ENCODE data around the gene C1QTNF5. TPM values are rescaled to one million over a fixed set of nuclear protein-coding genes. Genes with fewer than 3 reads are reported as not detected.

Gene C1QTNF5
- total and polyA plus RNA-seq, 2 experiments from 2014 or later = 5.8 to 8.0 TPM

DNA sequence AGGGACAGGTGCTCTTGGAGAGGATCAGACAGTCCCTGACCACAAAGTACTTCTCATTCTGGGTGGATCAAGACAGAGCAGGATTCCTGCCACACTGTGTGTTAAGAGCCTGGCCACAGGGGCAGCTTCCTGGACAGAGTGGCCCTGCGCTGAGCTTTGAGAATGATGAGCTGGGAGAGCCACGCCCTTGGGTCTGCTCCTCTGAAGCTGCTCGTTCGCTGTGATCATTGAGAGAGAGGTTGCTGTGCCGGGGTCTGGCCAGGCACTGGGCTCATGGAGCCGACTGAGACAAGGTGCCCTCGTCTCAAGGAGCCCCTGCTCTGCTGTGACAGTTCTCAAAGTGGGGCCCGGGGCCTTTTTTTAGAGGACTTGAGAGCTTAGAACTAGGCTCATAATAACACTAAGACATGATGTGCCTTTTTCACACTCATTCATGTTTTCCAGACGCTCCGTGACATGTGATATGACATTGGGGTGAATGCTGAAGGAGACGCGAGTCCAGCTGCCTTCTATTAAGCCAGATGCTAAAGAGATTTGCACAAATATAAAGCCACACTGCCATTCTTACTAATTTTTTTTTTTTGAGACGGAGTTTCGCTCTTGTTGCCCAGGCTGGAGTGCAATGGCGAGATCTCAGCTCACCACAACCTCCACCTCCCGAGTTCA lies 7.4 kb upstream of the C1QTNF5 start:
- peaks cover 18% of the 10 kb centered on the region for H3K27me3 ChIP-seq
- H3K4me1 ChIP-seq (ENCODE audit: low read depth) = peaks cover 12% of the 10 kb centered on the region
- TF ChIP-seq, protein P1, sequence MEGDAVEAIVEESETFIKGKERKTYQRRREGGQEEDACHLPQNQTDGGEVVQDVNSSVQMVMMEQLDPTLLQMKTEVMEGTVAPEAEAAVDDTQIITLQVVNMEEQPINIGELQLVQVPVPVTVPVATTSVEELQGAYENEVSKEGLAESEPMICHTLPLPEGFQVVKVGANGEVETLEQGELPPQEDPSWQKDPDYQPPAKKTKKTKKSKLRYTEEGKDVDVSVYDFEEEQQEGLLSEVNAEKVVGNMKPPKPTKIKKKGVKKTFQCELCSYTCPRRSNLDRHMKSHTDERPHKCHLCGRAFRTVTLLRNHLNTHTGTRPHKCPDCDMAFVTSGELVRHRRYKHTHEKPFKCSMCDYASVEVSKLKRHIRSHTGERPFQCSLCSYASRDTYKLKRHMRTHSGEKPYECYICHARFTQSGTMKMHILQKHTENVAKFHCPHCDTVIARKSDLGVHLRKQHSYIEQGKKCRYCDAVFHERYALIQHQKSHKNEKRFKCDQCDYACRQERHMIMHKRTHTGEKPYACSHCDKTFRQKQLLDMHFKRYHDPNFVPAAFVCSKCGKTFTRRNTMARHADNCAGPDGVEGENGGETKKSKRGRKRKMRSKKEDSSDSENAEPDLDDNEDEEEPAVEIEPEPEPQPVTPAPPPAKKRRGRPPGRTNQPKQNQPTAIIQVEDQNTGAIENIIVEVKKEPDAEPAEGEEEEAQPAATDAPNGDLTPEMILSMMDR (IDR thresholded peaks at IDR 0.05; ENCODE audit: low read depth, low read length) = no peak
- no peak overlapping the region for H3K27ac ChIP-seq
- DNase-seq (ENCODE audit: low read depth in 1 of 2, low spot score in 1 of 2) = no peak
- no peaks in the 10 kb centered on the region for H3K9me3 ChIP-seq (ENCODE audit: low read depth)
- H3K36me3 ChIP-seq = no peaks in the 10 kb centered on the region
- H3K4me3 ChIP-seq = no peak overlapping the region

DNA sequence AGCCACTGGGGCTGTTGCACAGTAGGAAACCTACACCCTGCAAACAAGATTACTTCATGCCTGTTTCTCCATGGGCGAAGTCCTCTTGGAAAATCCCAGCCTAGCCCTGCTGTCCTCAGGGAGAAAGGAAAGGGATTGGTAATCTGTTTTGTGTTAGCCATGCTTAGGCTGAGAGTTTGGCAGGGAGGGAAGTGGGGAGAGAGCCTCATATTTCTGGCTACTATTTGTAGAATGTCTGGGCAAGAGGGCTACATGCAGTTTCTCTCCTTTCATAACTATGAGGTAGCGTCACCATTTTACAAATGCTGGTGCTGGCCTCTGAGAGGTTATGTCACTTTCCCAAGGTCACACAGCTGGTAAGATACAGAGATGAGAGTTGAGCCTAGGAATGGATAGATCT lies 6.6 kb upstream of the C1QTNF5 start:
- Histone ChIP-seq H3K27ac (no peak overlapping the region), H3K9me3 (ENCODE audit: low read depth) (no peaks in the 10 kb centered on the region), H3K36me3 (no peaks in the 10 kb centered on the region), H3K4me1 (ENCODE audit: low read depth) (peaks cover 6% of the 10 kb centered on the region), H3K4me3 (no peak overlapping the region), H3K27me3 (peaks cover 26% of the 10 kb centered on the region)
- DNase-seq (ENCODE audit: low read depth in 1 of 2, low spot score in 1 of 2) = no peak
- TF ChIP-seq, protein P1 (IDR thresholded peaks at IDR 0.05; ENCODE audit: low read depth, low read length) = no peak

DNA sequence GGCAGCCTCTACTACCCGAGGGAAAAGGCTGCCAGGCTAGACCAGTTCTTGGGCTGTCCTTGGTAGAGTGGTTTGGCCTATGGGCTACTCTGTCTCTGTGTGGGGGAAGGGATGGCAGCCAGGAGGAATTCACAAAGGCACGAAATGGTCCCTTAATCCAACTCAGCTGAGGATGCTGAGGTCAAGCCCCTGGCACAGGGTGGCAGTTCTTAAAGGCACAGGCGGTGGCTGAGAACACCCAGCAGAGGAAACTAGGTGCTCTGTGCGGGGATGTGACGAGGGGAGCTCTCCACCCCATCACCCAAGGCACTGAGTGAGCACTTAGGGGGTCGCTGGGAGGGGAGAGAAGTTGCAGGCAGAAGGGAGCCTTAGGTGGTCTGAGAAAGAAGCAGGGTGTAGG lies 5.9 kb upstream of the C1QTNF5 start, which contains the start of gene MFRP:
TSS of gene MFRP (minus strand) at position 101 of the 400 bp plus-strand sequence. CDS start 192 bp downstream, outside the sequence.
- H3K27ac ChIP-seq = no peak within 1 kb of the TSS
- TF ChIP-seq, protein P1 (IDR thresholded peaks at IDR 0.05; ENCODE audit: low read depth, low read length) = no peak
- DNase-seq (ENCODE audit: low read depth in 1 of 2, low spot score in 1 of 2) = no peak

GRCh38 chr11:119345685-119346084 lies 5.0 kb upstream of the C1QTNF5 start:
- TF ChIP-seq, protein P1 (IDR thresholded peaks at IDR 0.05; ENCODE audit: low read depth, low read length) = no peak
- Histone ChIP-seq H3K36me3 (no peaks in the 10 kb centered on the region), H3K4me1 (ENCODE audit: low read depth) (peaks cover 6% of the 10 kb centered on the region), H3K27me3 (peaks cover 42% of the 10 kb centered on the region), H3K4me3 (no peak overlapping the region), H3K27ac (no peak overlapping the region), H3K9me3 (ENCODE audit: low read depth) (no peaks in the 10 kb centered on the region)
- no peak for DNase-seq (ENCODE audit: low read depth in 1 of 2, low spot score in 1 of 2)

More for the DNA sequence above, 5.9 kb upstream of the C1QTNF5 start, which contains the start of gene MFRP:
- Histone ChIP-seq H3K4me1 (ENCODE audit: low read depth) (peaks cover 6% of the 10 kb centered on the region), H3K36me3 (no peaks in the 10 kb centered on the region), H3K4me3 (no peak within 1 kb of the TSS), H3K27me3 (peaks cover 33% of the 10 kb centered on the region), H3K9me3 (ENCODE audit: low read depth) (no peaks in the 10 kb centered on the region)

GRCh38 chr11:119344291-119345010 lies 3.8 kb upstream of the C1QTNF5 start:
- no peaks in the 10 kb centered on the region for H3K9me3 ChIP-seq (ENCODE audit: low read depth)
- peaks cover 54% of the 10 kb centered on the region for H3K27me3 ChIP-seq
- H3K27ac ChIP-seq = no peak overlapping the region
- H3K36me3 ChIP-seq = no peaks in the 10 kb centered on the region
- TF ChIP-seq, protein P1 (IDR thresholded peaks at IDR 0.05; ENCODE audit: low read depth, low read length) = no peak
- no peak for DNase-seq (ENCODE audit: low read depth in 1 of 2, low spot score in 1 of 2)
- no peak overlapping the region for H3K4me3 ChIP-seq
- H3K4me1 ChIP-seq (ENCODE audit: low read depth) = peaks cover 6% of the 10 kb centered on the region
